NT2/D1 (cell line): Measurements from ENCODE around the gene WNT6.

ENCODE experiments used
- SUZ12 ChIP-seq: IDR thresholded peaks from 2 replicates; pipeline ENCODE4 v1.6.1; 2011; ENCODE audit not compliant: insufficient read length, insufficient read depth; ENCODE audit errors: extremely low read depth
- ZNF274 ChIP-seq: IDR thresholded peaks from 2 replicates; pipeline ENCODE4 v1.6.1; 2011; ENCODE audit warnings: mild to moderate bottlenecking, low read depth, low read length

GRCh38 chr2:218863021-218863520 is 3.5 kb downstream of the WNT6 start:
- TF ChIP-seq ZNF274 (no peak), SUZ12 (no peak)
